IPS-NIHi11 (cell line): Measurements from ENCODE around the gene APOL1.
"Not testable (repeated sequence)": the region's sequence is repeated elsewhere in the genome, so short reads cannot be mapped to it uniquely, and the experiment has no call there.

ENCODE experiments used
- DNase-seq: peaks from one replicate; pipeline ENCODE4 v3.0.0; 2012; ENCODE audit warnings: mixed read lengths, low spot score

Gene APOL1

GRCh38 chr22:36225333-36225922 lies 27.5 kb upstream of the APOL1 start:
- no peak for DNase-seq

- DNase-seq, result no peak
Measured at GRCh38 chr22:36226189-36226588, 26.7 kb upstream of the APOL1 start.

- DNase-seq, result no peak
Measured at GRCh38 chr22:36227396-36227795, 25.5 kb upstream of the APOL1 start.

GRCh38 chr22:36227806-36228205 lies 25.1 kb upstream of the APOL1 start:
- DNase-seq, result no peak

- DNase-seq, result not testable (repeated sequence)
Measured at GRCh38 chr22:36228369-36228768, 24.6 kb upstream of the APOL1 start.

GRCh38 chr22:36228944-36229343 lies 24.0 kb upstream of the APOL1 start:
- no peak for DNase-seq

GRCh38 chr22:36229649-36230048 lies 23.3 kb upstream of the APOL1 start:
- DNase-seq, result not testable (repeated sequence)

GRCh38 chr22:36231051-36231450 lies 21.9 kb upstream of the APOL1 start:
- DNase-seq, result peak; percentile 43

GRCh38 chr22:36232715-36233401 lies 20.1 kb upstream of the APOL1 start:
- no peak for DNase-seq

- DNase-seq, result no peak
Measured at GRCh38 chr22:36233796-36234195, 19.1 kb upstream of the APOL1 start.

- no peak for DNase-seq
Measured at GRCh38 chr22:36234213-36234612, 18.7 kb upstream of the APOL1 start.

GRCh38 chr22:36234919-36235318 lies 18.0 kb upstream of the APOL1 start:
- DNase-seq, result no peak

- DNase-seq, result no peak
Measured at GRCh38 chr22:36235585-36235984, 17.3 kb upstream of the APOL1 start.

- DNase-seq, result no peak
Measured at GRCh38 chr22:36236388-36237319, 16.3 kb upstream of the APOL1 start.

- DNase-seq, result no peak
Measured at GRCh38 chr22:36237462-36238372, 15.2 kb upstream of the APOL1 start.

GRCh38 chr22:36238373-36239149 lies 14.4 kb upstream of the APOL1 start:
- DNase-seq, result no peak

GRCh38 chr22:36239150-36239400 lies 13.9 kb upstream of the APOL1 start:
- DNase-seq, result no peak

- peak; percentile 90 for DNase-seq
Measured at GRCh38 chr22:36239401-36240171, 13.3 kb upstream of the APOL1 start, which contains the start of gene APOL2. APOL2 (minus strand) TSS chr22:36239527; CDS start chr22:36233162, 6,365 bp downstream.

- no peak for DNase-seq
Measured at GRCh38 chr22:36243986-36244385, 8.9 kb upstream of the APOL1 start.
